Right ventricle myocardium superior (tissue), 1 donor: ENCODE data around the gene CCDC187. TPM values are rescaled to one million over a fixed set of nuclear protein-coding genes. Genes with fewer than 3 reads are reported as not detected.

Experiments
- ATAC-seq: fragments of 200-7000 bp; cut with Tn5 transposase; one replicate; pipeline ENCODE4 v1.9.1; 2020; ENCODE audit warnings: mild to moderate bottlenecking; ENCODE audit not compliant: poor library complexity
- DNase-seq: peaks from one replicate; pipeline ENCODE4 v3.0.0-alpha.2; 2020
- intact Hi-C: fragments of 100-400 bp; cut with DNase I; formaldehyde crosslinking; loops from one replicate; pipeline ENCODE4 v1.11.2; 2022
- total RNA-seq: library from RNA; stranded (reverse); fragmentation: NEBNext Ultra II Directional; extraction: Animal tissue kit (Norgen Biotek cat#: 25700); gene quantifications from one replicate; pipeline ENCODE4 v1.2.1, GENCODE V29; 2021
- donor health status: DM: no; HTN: yes; CAD: no; lungs with severe emphysema.

CCDC187 gene
- total RNA-seq, 1 donor from 2014 or later, result not detected

DNA sequence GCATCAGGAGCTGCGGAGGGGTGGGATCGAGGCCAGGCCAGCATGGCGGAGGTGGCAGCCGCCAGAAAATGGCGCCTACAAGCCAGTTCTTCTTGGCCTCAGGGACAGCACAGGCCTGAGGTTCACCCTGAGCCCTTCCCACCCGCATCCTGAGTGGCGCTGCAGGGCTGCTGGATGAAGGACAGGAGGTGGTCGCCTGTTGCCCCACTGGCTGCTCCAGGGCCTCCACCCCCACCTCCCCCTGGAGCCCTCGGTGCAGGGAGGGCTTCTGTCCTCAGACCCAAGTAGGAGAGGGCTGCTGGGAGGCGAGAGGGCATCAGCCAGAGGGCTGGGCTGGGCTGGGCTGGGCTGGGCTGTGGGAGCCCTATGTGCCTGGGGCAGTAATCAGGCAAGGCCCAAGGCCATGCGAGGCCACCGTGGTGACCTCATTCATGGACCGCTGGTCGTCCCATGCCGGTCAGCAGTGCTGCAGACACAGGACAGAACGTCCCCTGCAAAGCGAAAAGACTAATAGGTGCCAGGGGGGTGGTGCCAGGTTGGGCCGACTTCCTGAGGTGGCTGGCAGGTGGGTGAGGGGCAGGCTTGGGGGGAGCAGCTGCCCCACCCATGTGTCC lies 37.3 kb upstream of the CCDC187 start:
- DNase-seq, result peak; percentile 84
- intact Hi-C loops, result no loop called here
- ATAC-seq, result peak; percentile 31

DNA sequence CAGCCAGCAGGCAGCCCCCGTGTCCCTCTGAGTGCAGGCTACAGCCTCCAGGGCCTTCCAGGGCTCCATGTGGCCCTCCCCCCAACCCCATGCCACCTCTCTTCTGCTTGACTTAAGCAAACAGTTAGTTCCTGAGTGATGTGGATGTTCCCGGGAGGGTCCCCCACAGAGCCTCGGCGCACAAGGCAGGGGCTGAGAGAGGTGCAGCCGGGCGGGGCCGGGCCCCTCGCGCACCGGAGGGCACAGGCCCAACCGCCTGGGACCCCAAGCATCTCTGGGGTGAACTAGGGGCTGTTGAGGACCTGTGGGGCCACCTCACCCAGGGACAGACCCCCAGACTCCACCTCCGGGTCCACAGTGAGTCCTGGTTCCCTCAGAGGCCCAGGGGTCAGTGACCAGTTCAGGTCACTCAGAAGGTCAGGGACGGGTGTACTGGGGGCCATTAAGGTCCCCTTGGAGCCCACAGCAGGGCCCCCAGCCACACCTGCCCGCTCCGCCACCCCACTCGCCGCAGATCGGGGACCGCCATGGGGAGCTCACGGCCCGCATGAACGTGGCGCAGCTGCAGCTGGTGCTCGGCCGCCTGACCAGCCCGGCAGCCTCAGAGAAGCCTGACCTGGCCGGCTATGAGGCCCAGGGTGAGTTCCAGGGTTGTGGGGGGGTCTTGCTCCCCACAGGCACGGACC lies 36.6 kb upstream of the CCDC187 start:
- intact Hi-C loops, result no loop called here
- ATAC-seq (no peak), DNase-seq (no peak)

DNA sequence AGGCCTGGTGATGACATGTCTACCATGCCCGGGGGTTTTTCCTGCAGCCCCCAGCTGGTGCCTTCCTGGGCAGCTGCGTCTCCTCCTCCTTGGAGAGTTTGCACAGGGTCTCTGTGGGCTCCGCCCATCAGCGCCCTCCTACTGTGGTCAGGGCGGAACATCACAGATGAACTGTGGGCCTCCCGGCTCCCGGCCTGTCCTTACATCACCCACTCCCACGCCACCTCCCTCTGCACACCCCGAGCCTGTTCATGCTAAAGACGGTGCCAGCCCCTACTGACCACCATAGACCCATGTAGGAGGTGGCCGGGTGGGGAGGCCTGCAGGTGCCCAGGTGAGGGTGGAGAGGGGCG lies 36.0 kb upstream of the CCDC187 start:
- ATAC-seq (no peak), DNase-seq (no peak)
- intact Hi-C loops, result no loop called here

DNA sequence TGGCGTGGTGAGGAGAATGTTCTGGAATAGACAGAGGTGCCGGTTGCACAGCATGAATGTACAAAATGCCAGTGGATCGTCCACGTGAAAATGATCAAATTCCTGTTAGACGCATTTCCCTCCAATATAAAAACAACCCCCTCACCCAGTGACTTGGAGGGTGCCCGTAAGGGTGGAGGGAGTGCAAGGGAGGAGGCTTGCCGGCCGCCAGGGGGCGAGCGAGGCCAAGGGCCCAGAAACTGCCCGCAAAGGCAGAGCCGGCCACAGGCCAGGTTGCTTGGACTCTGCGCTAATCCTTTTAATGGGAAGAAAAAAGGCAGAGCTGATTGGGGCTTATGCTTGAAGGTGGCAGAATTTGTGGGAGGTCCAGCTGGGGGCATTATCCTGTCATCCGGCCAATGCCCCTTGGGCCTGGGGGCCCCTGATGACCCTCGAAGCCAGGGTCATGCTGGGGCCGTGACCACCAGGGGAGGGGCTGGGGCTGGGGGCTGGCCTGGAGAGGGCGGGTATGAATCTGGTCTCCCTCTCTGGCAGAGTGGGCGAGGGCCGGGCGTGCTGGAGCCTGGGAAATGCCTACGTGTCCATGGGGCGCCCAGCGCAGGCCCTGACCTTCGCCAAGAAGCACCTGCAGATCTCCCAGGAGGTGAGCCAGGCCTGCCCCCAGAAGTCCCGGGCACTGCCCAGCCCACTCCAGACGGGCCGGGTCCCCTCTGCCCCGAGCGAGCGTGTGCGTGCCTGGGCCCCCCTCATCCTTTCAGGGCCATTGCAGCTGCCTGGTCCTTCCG lies 35.5 kb upstream of the CCDC187 start:
- intact Hi-C loops, result no loop called here
- peak; percentile 24 for ATAC-seq

DNA sequence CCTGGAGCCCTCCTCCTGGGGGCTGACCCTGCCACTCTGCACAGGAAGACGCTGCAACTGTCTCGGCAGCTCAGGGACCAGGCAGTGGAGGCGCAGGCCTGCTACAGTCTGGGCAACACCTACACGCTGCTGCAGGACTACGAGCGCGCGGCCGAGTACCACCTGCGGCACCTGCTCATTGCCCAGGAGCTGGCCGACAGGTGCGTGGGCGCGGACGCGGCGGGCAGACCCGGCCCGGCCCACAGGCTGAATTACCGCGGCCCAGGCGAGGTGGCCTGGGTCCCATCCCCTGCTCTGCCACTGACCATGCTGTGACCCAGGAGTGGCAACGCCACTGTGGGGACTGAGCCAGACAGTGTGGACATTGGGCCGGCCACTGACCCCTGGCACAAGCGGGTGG lies 34.6 kb upstream of the CCDC187 start:
- no peak for DNase-seq
- ATAC-seq, result no peak
- intact Hi-C loops, result no loop called here

More for the DNA sequence above, 35.5 kb upstream of the CCDC187 start:
- DNase-seq, result peak; percentile 87

DNA sequence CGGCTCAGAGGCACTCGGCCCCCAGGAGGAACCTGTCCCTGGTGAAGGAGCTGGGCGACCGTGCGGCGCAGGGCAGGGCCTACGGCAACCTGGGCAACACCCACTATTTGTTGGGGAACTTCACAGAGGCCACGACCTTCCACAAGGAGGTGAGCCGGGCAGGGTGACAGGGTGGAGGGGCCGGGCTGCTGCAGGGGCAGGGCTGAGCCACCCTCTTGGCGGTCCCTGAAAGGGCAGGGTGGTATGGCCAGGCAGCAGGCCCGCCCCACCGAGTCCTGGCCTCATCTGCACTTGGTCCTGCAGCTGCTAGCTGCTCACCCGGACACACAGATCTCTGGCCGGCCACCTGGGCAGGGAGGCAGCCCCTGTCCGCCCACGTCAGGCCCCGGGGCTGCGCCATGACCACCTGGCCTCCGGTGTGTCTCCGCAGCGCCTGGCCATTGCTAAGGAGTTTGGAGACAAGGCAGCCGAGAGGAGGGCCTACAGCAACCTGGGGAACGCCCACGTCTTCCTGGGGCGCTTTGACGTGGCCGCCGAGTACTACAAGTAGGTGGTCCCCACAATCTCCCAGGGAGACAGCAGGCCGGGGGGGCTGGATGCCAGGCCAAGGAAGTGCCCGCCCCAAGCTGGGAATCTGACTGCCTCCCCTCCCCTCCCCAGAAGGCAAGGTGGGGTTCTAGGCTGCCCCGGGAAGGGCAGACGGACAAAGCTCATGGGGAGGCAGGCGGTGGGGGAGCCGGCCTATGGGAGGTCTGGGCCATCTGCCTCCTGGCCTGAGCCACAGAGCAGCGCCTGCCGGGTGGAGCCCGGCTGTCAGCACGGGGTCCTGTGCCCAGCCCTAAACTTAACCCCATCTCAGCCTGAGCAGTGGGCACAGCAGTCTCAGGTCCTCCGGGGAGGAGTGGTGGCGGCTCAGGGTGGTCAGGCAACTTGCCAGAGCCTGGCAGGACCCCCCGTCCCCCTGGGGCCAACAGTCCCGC lies 33.8 kb upstream of the CCDC187 start:
- intact Hi-C loops, result no loop called here
- DNase-seq, result no peak
- ATAC-seq, result no peak

DNA sequence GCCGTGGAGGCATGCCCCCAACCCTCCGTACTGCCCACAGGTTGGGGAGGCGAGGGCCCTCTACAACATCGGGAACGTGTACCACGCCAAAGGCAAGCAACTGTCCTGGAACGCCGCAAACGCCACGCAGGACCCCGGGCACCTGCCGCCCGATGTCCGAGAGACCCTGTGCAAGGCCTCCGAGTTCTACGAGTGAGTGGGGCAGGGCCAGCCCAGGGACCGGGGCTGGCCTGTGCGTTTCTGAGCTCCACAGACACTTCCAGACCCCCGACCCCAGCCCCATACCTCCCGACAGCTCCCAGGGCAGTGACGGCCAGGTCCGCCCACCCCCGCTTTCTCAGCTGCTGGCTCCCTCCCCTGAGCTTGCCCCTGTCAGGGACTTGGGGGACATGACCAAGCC lies 33.0 kb upstream of the CCDC187 start:
- intact Hi-C loops, result no loop called here
- ATAC-seq (no peak), DNase-seq (no peak)

DNA sequence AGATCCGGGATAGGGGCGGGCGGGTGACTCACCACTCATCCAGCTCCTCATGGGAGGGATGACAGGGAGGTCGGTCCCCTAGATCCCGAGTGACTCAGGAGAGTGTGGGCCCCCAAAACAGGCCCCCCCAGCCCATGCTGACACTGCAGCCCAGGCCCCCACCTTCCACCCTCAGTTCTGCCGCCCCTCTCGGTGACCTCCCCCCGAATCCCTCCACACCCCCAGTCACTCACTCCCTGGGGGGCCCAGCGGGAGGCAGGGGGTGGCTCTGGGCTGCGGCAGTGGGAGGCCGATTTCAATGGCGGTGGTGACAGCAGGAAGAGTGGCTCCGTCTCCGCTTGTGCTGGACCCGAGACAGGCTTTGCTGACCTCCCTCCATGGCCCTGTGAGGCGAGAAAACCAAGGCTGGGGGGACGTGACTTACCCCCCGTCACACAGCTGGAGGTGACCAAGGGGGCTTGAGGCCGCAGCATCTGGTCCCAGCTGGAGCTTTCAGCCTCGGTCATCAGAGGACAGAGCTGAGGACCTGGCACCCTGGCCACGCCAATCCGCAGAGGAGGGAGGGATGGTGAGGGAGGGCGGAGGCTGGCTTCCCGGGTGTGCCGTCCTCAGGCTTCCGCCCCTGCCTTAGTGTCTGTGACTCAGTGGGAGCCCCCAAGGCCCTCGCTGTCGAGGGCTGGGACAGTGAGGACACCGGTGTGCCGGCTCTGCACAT lies 32.4 kb upstream of the CCDC187 start:
- intact Hi-C loops, result no loop called here
- no peak for ATAC-seq
- no peak for DNase-seq

DNA sequence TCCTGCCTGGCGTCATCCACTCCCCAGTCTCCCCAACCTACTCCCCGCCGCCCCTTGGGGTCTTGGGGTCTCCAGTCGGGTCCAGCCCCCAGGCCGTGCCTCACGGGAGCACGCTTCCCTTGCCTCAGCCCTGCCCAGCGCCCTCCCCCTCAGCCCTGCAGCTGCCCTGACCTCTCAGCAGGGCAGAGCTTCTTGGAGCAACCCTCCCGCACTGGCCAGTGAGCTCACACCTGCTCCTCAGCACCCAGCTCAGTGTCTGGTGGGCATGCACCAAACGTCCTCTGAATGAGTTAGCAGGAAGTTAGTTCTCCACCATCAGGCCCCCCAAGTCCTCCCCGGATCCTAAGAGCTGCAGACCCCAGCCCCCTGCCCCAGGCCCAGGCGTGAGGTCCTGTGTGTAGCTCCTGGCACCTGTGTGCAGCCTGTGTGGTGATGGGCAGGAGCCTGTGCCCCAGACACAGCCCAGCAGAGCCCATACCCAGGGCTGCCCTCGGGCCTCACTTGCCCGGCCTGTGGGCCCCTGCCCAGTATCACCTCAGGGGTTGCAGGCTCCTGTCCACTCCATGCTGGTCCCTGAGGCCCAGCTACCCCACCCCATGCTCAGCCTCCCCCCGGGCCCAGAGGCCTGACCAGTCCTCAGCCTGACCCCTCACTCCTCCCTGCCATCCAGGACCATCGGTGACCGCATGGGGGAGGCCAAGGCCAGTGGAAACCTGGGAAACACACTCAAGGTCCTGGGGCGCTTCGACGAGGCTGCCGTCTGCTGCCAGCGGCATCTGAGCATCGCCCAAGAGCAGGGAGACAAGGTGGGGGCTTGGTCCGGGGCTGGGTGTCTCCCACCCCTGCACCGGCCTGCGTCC lies 31.6 kb upstream of the CCDC187 start:
- no peak for ATAC-seq
- no peak for DNase-seq
- intact Hi-C loops, result no loop called here

DNA sequence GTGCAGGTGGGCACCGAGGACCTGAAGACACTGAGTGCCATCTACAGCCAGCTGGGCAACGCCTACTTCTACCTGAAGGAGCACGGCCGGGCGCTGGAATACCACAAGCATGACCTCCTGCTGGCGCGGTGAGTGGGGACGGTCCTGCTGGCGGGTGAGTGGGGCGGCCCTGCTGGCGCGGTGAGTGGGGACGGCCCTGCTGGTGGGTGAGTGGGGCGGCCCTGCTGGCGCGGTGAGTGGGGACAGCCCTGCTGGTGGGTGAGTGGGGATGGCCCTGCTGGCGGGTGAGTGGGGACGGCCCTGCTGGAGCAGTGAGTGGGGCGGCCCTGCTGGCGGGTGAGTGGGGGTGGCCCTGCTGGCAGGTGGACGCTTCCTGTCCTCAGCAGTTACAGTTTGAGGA lies 30.6 kb upstream of the CCDC187 start:
- ATAC-seq, result no peak
- DNase-seq, result no peak
- intact Hi-C loops, result no loop called here

DNA sequence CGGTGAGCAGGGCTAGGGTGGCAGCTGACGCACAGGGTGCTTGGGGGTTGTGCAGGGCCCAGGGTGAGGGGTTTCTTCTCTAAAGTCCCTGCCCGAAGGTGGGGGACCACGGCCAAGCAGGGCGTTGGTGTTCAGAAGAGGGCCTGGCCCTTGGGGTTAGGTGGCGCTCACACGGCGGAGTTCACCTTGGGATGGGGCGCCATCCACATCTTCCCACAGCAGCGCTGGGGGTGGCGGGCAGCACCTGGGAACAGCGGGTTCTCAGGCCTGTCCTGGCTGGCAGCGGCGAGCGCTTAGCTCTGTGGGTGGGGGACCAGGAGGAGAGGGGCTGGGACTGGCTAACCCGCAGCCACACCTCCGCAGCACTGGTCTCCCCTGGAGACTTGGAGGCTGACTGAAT lies 29.6 kb upstream of the CCDC187 start:
- DNase-seq, result no peak
- intact Hi-C loops, result no loop called here
- ATAC-seq, result no peak

DNA sequence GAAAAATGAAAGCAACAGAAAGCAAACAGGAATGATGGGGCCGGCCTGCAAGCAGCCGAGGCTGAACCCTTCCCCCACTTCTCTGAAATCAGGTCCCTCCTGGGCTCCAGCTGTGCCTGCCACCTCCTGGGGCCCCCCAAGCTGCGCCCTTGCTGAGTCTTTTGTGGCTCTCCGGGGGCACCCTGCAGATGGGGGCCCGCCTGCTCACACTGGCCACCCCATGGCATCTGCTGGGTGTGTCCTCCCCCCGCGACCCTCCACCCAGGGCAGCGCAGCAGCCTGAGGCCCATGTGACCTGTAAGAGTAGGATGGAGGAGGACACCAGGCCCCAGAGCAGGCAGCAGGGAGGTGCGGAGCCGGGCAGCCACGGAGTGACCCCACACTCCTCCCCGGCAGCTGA lies 29.2 kb upstream of the CCDC187 start:
- ATAC-seq, result no peak
- intact Hi-C loops, result no loop called here
- no peak for DNase-seq

DNA sequence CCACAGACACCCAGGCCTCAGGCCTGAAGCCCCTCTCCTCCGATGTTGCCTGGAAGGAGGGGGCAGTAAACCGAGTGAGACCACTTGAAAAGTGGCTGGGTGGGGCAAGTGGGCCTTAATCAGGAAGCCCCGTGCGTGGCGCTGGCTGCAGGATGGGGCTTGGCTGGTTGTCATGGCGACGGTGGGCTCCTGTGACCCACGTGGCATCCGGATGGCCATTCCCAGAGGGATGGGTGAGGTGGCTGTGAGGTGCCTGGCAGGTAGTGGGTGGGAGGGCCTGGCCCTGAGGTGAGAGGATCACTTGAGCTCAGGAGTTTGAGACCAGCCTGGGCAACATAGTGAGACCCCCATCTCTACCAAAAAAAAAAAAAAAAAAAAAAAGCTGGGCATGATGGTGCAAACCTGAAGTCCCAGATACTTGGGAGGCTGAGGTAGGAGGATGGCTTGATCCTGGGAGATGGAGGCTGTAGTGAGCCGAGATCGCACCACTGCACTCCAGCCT lies 28.6 kb upstream of the CCDC187 start:
- no peak for DNase-seq
- intact Hi-C loops, result no loop called here
- no peak for ATAC-seq

DNA sequence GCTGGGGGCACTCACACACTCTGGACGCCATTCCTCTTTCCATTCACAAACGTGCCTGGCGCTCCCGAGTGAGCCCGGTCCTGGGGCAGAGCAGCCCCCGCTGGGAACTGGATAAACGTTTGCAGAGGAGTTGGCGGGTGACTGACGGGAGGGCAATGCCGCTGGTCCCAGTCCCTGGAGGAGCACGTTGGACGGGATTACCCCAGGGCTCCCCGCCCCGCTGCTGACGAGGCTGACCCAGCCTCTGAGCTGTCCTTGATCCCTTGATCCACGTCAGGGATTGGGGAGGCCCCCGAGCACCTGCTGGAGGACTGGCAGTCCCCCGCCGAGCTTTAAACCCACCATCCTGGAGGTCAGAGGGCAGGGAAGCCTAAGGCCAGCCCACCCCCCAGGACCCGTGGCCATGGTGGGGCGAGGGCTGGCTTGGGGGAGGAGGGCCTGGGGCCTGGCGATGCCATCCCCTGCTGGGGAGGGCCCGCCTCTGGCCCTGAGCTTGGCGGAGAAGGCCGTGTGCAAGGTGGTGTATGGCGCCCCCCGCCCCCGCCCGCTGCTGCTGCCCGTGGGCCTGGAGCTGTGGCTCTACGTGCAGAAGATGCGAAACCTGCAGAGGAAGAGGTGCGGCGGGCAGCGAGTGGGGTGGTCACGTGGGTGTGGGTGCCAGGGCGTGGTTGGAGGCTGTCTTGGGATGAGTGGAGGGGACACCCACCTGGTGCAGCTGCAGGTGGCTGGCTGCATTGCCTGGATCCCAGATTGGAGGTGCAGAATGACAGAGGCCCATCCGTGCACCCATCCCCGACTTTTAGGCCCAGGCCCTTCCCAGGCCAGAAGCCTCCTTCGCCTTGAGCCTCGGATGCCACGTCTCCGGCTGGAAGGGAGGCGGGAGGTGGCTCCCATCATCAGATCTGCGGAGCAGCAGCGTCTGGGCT lies 27.9 kb upstream of the CCDC187 start:
- intact Hi-C loops, result no loop called here
- ATAC-seq (no peak), DNase-seq (no peak)

DNA sequence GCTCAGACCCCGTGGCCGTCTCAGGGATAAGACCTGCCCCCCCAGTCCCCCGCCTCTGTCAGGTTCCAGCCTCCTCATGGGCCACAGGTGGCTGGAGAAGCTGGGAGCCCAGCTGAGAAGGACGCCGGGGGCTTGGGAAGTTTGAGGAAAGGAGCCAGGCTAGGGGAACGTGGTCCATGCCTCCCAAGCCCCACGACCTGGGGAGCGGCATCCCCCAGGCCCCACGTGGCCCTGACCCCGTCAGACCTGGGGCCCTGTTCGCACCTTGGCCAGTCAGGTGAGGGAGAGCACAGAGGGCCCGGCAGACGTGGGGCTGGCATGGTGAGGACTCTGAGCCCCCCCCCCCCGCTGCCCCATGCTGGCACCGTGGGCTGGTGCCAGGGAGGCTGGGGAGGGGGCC lies 27.1 kb upstream of the CCDC187 start:
- no peak for ATAC-seq
- no peak for DNase-seq
- intact Hi-C loops, result no loop called here

DNA sequence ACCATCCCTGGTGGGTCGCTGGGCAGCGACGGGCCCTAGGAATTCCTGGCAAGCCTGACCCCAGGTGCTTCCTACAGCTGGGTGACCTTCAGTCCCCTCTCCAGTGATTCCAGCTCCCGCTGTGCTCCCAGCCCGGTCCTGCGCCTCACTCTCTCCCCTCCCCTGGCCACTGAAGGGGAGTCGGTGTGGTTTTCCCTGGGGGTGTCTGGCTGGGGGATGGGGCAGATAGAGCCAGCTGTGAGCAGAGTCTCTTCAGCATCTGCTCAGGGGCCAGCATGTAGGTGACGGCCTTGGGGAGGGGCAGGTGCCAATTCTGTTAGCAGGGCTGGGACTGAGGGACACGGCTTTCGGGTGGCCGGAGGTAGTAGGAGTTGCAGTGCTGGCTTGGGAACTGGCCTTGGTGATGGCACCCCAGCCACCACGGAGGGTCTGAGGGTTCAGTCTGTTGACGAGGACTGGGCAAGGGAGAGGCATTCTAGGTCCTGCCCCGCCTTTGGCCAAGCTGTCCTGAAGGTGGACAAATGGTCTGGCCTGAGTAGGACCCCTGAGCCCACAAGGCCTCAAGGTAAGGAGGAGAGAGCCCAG lies 26.6 kb upstream of the CCDC187 start:
- no peak for DNase-seq
- no peak for ATAC-seq
- intact Hi-C loops, result no loop called here
